ENCODE results near the gene ZNF385D.

Gene ZNF385D

DNA sequence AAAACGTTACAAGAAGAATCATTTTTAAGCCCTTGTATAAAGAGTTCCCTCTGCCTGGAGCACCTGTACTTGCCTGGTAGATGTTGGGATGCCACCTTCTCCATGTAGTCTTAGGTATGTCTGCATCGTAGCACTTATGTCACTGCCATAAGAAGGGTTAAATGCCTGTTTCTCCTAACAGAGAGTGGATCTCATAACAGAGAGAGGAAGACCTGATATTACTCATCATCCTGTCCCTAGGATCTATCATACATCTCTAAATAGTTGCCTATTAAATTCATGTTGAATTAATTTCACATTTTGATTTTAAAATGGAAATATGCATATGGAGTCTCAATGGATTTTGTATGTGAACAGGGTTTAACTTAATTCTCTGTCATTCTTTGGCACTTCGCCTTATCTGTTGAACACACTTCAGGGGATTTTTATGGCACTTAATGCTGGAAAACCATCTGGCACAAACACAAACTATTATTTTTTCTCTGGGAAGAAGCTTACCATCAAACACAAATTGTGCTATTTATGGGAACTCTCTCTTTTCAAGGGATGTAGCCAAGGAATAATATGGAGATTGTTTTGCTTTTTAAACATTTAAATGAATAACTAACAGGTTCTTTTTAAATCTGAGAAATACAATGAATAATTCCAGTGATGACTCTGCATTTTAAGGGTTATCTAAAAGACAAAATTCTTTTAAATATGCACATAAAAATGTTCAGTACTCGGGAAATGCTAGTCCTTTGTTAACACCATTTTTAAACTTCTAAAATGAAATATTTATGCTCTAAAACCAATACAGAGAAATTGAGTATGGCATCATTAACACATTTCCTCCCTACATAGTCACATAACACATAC is 230.7 kb downstream of the ZNF385D start:
- TF ChIP-seq ARNTL (CRISPR knock-in tag; IDR thresholded peaks at IDR 0.05; ENCODE audit: borderline replicate concordance, low read depth): no peak
- no peak for TF ChIP-seq GLIS3 (CRISPR knock-in tag; IDR thresholded peaks at IDR 0.05)
- no peak for TF ChIP-seq CSDC2 (CRISPR knock-in tag; IDR thresholded peaks at IDR 0.05)
- TF ChIP-seq ZC3H10 (CRISPR knock-in tag; IDR thresholded peaks at IDR 0.05): no peak
- ATAC-seq: no peak

GRCh38 chr3:21517184-21517583 is 233.8 kb downstream of the ZNF385D start:
- TF ChIP-seq CREB5 (CRISPR knock-in tag; IDR thresholded peaks at IDR 0.05; ENCODE audit: low read depth) (no peak), ZFP30 (CRISPR knock-in tag; IDR thresholded peaks at IDR 0.05) (no peak), ZNF70 (CRISPR knock-in tag; IDR thresholded peaks at IDR 0.05) (no peak), ZNF8 (CRISPR knock-in tag; IDR thresholded peaks at IDR 0.05) (no peak), ZFP3 (CRISPR knock-in tag; IDR thresholded peaks at IDR 0.05) (no peak), ZNF565 (CRISPR knock-in tag; conservative IDR thresholded peaks at IDR 0.05; ENCODE audit: low read depth) (no peak), ZC3H10 (CRISPR knock-in tag; IDR thresholded peaks at IDR 0.05) (no peak), TOX (CRISPR knock-in tag; IDR thresholded peaks at IDR 0.05; ENCODE audit: borderline replicate concordance) (no peak), RARB (CRISPR knock-in tag; IDR thresholded peaks at IDR 0.05) (no peak), ESRRG (CRISPR knock-in tag; IDR thresholded peaks at IDR 0.05) (no peak)
- TF ChIP-seq, protein P1, sequence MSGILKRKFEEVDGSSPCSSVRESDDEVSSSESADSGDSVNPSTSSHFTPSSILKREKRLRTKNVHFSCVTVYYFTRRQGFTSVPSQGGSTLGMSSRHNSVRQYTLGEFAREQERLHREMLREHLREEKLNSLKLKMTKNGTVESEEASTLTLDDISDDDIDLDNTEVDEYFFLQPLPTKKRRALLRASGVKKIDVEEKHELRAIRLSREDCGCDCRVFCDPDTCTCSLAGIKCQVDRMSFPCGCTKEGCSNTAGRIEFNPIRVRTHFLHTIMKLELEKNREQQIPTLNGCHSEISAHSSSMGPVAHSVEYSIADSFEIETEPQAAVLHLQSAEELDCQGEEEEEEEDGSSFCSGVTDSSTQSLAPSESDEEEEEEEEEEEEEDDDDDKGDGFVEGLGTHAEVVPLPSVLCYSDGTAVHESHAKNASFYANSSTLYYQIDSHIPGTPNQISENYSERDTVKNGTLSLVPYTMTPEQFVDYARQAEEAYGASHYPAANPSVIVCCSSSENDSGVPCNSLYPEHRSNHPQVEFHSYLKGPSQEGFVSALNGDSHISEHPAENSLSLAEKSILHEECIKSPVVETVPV (CRISPR knock-in tag; IDR thresholded peaks at IDR 0.05): no peak
- TF ChIP-seq, protein P2, sequence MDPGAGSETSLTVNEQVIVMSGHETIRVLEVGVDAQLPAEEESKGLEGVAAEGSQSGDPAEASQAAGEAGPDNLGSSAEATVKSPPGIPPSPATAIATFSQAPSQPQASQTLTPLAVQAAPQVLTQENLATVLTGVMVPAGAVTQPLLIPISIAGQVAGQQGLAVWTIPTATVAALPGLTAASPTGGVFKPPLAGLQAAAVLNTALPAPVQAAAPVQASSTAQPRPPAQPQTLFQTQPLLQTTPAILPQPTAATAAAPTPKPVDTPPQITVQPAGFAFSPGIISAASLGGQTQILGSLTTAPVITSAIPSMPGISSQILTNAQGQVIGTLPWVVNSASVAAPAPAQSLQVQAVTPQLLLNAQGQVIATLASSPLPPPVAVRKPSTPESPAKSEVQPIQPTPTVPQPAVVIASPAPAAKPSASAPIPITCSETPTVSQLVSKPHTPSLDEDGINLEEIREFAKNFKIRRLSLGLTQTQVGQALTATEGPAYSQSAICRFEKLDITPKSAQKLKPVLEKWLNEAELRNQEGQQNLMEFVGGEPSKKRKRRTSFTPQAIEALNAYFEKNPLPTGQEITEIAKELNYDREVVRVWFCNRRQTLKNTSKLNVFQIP (CRISPR knock-in tag; IDR thresholded peaks at IDR 0.05; ENCODE audit: borderline replicate concordance, low read depth): no peak
- ATAC-seq: no peak

- TF ChIP-seq ZNF70 (CRISPR knock-in tag; IDR thresholded peaks at IDR 0.05) (no peak), CREB5 (CRISPR knock-in tag; IDR thresholded peaks at IDR 0.05; ENCODE audit: low read depth) (no peak), GLIS3 (CRISPR knock-in tag; IDR thresholded peaks at IDR 0.05) (no peak), SNAI2 (CRISPR knock-in tag; IDR thresholded peaks at IDR 0.05) (no peak), ZFP3 (CRISPR knock-in tag; IDR thresholded peaks at IDR 0.05) (no peak), BACH2 (CRISPR knock-in tag; IDR thresholded peaks at IDR 0.05; ENCODE audit: borderline replicate concordance) (no peak), CSDC2 (CRISPR knock-in tag; IDR thresholded peaks at IDR 0.05) (no peak), ISL1 (CRISPR knock-in tag; IDR thresholded peaks at IDR 0.05) (no peak), ZNF565 (CRISPR knock-in tag; conservative IDR thresholded peaks at IDR 0.05; ENCODE audit: low read depth) (no peak), ZFP30 (CRISPR knock-in tag; IDR thresholded peaks at IDR 0.05) (no peak), ZC3H10 (CRISPR knock-in tag; IDR thresholded peaks at IDR 0.05) (no peak), PPARA (CRISPR knock-in tag; IDR thresholded peaks at IDR 0.05; ENCODE audit: borderline replicate concordance) (no peak), ARNTL (CRISPR knock-in tag; IDR thresholded peaks at IDR 0.05; ENCODE audit: borderline replicate concordance, low read depth) (no peak), ESRRG (CRISPR knock-in tag; IDR thresholded peaks at IDR 0.05) (no peak)
- TF ChIP-seq, protein P3, sequence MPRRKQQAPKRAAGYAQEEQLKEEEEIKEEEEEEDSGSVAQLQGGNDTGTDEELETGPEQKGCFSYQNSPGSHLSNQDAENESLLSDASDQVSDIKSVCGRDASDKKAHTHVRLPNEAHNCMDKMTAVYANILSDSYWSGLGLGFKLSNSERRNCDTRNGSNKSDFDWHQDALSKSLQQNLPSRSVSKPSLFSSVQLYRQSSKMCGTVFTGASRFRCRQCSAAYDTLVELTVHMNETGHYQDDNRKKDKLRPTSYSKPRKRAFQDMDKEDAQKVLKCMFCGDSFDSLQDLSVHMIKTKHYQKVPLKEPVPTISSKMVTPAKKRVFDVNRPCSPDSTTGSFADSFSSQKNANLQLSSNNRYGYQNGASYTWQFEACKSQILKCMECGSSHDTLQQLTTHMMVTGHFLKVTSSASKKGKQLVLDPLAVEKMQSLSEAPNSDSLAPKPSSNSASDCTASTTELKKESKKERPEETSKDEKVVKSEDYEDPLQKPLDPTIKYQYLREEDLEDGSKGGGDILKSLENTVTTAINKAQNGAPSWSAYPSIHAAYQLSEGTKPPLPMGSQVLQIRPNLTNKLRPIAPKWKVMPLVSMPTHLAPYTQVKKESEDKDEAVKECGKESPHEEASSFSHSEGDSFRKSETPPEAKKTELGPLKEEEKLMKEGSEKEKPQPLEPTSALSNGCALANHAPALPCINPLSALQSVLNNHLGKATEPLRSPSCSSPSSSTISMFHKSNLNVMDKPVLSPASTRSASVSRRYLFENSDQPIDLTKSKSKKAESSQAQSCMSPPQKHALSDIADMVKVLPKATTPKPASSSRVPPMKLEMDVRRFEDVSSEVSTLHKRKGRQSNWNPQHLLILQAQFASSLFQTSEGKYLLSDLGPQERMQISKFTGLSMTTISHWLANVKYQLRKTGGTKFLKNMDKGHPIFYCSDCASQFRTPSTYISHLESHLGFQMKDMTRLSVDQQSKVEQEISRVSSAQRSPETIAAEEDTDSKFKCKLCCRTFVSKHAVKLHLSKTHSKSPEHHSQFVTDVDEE (CRISPR knock-in tag; IDR thresholded peaks at IDR 0.05): no peak
- no peak for ATAC-seq
These were observed 235.6 kb downstream of the ZNF385D start for GRCh38 chr3:21515417-21515816.

Measured in SK-N-SH treated with all-trans-retinoic acid at 6 μM for 48 hours (cell line).